NCI-H345 (cell line): ENCODE results near the gene LRMDA.
A peak's percentile ranks its signal among the peaks of the same experiment; 100 is the strongest.

Experiments used
- DNase-seq: peaks from one replicate; lab custom pipeline; 2025; lab: John Stamatoyannopoulos, UW

LRMDA gene

GRCh38 chr10:75716506-75716905, 285.1 kb downstream of the LRMDA start:
- DNase-seq = no peak

- DNase-seq = no peak
Measured at GRCh38 chr10:75717126-75717916, 285.9 kb downstream of the LRMDA start.

GRCh38 chr10:75718991-75719390, 287.6 kb downstream of the LRMDA start:
- DNase-seq = peak; percentile 77

- no peak for DNase-seq
Measured at GRCh38 chr10:75720157-75720556, 288.7 kb downstream of the LRMDA start.

- DNase-seq = no peak
Measured at GRCh38 chr10:75722020-75722419, 290.6 kb downstream of the LRMDA start.

GRCh38 chr10:75722609-75723008, 291.2 kb downstream of the LRMDA start:
- no peak for DNase-seq

- no peak for DNase-seq
Measured at GRCh38 chr10:75723319-75723980, 292.0 kb downstream of the LRMDA start.

- no peak for DNase-seq
Measured at GRCh38 chr10:75724047-75724446, 292.6 kb downstream of the LRMDA start.

GRCh38 chr10:75726522-75727483, 295.4 kb downstream of the LRMDA start:
- no peak for DNase-seq

- no peak for DNase-seq
Measured at GRCh38 chr10:75730847-75731246, 299.4 kb downstream of the LRMDA start.

GRCh38 chr10:75733135-75733890, 301.9 kb downstream of the LRMDA start:
- no peak for DNase-seq

- no peak for DNase-seq
Measured at GRCh38 chr10:75736151-75736640, 304.8 kb downstream of the LRMDA start.

- no peak for DNase-seq
Measured at GRCh38 chr10:75736889-75737579, 305.6 kb downstream of the LRMDA start.

- no peak for DNase-seq
Measured at GRCh38 chr10:75737580-75737949, 306.1 kb downstream of the LRMDA start.

GRCh38 chr10:75738924-75739323, 307.5 kb downstream of the LRMDA start:
- no peak for DNase-seq

- no peak for DNase-seq
Measured at GRCh38 chr10:75739414-75740143, 308.2 kb downstream of the LRMDA start.

GRCh38 chr10:75740541-75740940, 309.1 kb downstream of the LRMDA start:
- DNase-seq = no peak

GRCh38 chr10:75742355-75742754, 310.9 kb downstream of the LRMDA start:
- no peak for DNase-seq

GRCh38 chr10:75743291-75743778, 311.9 kb downstream of the LRMDA start:
- no peak for DNase-seq

- no peak for DNase-seq
Measured at GRCh38 chr10:75744261-75744660, 312.8 kb downstream of the LRMDA start.
